Fibroblast of skin of abdomen (primary cell): ENCODE measurements around the gene ZNF280B.
"Not testable (repeated sequence)": the region's sequence is repeated elsewhere in the genome, so short reads cannot be mapped to it uniquely, and the experiment has no call there.

Experiments used
- DNase-seq: peaks from one replicate; pipeline ENCODE4 v3.0.0-alpha.2; 2013

The ZNF280B gene

DNA sequence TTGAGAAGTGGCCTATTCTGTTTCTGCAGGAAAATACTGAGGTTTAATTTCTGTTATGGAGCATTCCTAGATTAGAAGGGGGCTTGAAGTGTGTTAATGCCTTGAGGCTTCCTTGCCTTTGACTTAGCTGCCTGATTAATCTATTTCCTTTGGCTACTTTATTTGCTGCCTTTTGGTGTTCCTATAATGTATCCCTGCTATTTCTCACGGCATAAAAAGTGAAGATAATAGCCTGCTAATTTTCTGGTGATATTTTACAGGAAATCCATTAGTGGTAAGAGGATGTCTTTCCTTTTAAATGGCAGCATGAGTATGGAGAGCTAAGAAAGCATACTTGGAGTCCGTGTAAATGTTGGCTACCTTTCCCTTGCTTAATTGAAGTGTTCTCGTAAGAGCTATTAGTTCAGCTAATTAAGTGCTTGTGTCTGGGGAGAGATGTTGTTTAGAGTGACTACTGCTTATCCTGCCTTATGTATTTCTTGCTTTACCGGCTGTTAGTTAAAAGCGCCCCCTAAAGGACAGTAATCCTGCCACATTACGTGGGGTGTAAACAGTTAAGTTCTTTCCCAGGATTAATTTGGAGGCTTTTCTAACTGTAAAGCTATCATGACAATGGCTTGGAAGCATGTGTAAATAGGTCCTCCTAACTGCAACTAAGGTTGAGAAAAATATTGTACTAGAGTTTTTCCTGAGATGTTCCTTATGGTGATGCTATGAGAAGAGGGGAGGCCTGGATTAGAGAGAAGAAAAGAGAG is 45.6 kb downstream of the ZNF280B start:
- no peak for DNase-seq

DNA sequence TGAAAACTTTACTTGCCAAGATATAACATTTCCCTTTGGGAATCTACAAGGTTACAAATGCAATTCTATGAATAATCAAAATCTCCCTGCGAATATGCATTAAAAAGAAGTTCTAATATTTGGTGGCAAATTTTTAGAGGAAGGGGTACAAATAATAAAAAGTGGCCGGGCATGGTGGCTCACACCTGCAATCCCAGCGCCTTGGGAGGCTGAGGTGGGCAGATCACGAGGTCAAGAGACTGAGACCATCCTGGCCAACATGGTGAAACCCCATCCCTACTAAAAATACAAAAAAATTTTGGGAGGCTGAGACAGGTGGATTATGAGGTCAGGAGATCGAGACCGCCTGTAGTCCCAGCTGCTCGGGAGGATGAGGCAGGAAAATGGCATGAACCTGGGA is 47.0 kb downstream of the ZNF280B start:
- DNase-seq = no peak

DNA sequence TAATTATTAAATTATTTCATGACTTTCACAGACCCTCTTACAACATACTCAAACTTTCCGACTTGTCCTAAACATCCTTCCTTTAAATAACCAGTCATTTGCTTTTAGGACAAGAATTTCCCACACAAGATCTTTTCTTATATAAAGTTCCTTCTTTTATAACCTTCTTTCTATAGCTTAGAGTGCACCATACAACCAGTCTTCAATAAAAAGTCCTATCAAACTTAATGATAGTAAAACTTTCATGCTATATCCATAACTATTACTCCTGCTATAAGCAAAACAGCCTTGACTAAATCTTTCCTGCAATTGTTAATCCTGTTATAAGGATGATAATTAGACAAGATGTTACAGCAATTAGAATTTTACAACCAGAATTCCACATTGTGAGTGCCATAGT is 47.4 kb downstream of the ZNF280B start:
- no peak for DNase-seq

DNA sequence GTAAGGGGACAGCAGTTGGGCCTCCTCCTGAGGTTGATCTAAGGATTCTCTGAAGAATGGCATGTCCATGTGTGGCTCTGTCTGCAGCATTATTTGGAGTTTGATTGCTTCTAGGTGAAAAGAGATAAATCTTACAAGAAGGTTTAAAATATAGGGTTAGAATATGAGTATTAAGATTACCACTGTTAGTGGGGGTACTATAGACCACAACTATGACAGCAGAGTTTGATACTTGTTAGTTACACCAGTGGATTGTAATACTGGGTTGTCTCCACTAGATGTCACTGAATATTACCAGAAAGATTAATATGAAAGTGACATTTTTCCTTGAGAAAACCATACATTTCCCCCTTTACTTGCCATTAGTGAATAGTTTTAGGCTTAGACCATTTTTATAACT is 47.9 kb downstream of the ZNF280B start:
- no peak for DNase-seq

DNA sequence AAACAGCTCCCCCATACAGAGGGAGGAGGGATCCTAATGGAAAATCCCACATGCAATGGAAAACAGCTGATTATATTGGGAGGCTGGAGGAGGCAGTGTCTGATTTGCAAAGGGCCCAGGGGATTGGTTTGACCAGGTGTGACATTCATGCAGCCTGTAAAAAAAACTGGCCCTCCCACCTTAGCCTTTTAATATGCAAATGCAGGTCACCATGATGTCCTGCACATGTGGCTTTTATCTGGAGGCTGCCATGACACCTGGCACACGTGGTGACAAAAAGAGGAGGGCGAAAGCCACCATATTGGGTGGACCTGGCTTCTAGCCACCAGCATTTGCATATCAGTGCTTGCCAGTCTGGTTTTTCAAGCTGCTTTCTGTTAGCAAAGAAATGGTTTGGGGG is 48.5 kb downstream of the ZNF280B start:
- DNase-seq = no peak

DNA sequence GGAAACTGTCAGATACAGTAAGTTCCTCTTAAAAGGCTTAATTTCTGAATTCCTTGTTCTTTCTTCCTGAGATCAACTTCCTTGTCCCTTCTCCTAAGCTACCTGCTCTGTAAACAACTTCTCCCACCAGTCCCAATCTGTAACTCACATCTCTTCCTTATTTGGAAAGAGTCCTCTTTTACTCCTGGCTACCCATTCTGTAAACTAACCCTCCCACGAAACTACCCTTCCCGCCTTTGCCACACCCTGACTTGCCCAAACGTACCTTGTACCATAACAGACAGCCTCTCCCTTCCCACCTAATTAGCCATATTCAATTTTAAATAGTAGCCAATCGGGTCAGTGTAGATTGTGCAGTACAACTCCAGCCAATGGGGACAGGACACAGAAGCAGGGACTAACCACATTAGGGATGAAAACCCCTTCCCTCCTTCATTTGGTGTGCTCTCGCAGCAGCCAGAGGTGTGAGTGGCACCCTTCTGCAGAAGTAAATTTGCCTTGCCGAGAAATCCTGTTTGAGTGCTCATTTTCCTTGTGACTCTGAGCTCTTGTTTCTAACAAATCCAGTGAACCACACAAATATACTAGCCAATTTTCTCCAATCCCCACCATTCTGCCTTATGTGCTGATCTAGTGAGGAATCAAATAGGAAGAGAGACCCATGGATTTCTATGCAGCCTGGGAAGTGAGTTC is 49.5 kb downstream of the ZNF280B start:
- DNase-seq = no peak

DNA sequence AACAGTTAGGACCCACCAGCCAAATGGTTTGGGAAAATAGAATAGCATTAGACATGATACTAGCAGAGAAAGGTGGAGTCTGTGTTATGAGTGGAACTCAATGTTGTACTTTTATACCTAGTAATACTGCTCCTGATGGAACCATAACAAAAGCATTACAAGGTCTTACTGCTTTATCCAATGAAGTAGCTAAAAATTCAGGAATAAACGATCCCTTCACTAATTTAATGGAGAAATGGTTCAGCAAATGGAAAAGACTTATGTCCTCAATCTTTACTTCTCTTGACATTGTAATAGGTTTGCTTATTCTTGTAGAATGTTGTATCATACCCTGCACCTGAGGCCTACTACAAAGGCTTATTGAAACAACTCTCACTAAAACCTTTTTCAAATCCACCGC is 50.2 kb downstream of the ZNF280B start:
- DNase-seq = no peak

DNA sequence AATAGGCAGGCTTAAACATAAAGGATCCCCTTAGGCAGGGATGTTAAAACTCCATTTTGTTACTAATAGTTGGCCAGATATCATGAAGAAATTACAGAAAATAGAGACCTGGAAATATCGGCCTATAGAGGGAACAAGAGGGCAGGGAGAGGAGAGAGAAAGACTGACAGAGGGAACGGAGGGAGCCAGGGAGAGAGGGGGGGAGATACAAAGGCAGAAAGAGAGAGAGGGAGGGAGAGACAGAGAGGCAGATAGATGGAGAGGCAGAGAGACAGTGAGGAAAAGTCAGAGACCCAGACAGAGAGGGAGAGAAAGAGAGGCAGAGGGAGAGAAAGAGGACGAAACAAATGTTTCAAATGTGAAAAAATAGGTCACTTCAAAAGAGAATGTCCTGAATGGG is 53.5 kb downstream of the ZNF280B start:
- no peak for DNase-seq

DNA sequence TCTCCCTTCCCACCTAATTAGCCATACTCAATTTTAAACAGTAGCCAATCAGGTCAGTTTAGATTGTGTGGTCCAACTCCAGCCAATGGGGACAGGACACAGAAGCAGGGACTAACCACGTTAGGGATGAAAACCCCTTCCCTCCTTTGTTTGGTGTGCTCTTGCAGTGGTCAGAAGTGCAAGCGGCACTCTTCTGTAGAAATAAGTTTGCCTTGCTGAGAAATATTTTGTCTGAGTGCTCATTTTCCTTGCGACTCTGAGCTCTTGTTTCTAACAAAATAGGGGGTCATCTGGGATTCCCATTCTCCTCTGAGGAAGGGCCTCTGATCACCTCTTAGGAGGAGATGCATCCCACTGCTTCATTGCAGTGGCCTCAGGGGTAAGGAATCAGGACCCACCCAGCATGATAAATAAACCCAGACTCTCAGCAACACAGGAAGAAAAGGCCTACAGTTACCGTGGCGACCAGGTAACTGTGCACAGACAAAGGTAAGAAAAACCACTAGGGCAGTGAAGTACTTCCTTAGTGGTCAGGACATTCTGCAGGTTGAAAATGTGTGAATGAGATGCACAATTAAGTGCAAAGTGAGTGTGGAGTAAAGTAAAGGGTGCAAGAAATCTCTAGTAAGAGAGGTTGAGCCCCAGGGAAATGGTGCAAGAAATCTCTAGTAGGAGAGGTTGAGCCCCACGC is 55.4 kb downstream of the ZNF280B start:
- no peak for DNase-seq

DNA sequence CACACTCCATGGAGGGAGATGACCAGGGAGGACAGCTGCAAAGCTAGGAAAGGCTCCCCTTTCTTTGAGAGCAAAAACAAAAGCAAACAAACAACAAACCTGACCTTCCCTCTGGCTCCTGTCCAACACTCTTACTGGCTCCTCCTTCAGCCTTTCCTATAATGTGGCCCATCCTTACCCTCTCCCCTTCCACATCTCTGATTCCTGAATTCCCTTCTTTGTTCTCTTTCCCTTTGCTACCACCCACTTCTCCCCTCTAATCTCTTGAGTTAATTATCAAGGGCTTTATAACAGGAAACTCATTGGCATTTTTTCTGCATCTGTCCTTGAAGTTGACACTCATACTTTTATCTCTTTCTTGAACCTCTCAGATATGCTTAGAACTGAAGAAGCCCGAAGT is 56.3 kb downstream of the ZNF280B start:
- no peak for DNase-seq

DNA sequence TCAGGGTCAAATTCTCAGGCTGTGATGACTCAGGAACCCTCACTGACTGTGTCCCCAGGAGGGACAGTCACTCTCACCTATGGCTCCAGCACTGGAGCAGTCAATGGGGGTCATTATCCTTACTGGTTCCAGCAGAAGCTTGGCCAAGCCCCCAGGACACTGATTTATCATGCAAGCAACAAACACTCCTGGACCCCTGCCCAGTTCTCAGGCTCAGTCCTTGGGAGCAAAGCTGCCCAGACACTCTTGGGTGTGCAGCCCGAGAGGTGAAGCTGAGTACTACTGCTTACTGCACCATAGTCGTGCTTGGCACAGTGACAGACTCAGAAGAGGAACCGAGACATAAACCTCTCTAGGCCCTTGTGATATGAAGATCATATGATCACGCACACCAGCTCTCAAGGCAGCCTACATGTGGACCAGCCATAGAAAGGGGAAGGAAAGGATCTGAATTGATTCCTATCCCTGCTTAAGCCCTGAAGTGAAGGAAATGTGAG is 58.2 kb downstream of the ZNF280B start:
- DNase-seq = no peak

DNA sequence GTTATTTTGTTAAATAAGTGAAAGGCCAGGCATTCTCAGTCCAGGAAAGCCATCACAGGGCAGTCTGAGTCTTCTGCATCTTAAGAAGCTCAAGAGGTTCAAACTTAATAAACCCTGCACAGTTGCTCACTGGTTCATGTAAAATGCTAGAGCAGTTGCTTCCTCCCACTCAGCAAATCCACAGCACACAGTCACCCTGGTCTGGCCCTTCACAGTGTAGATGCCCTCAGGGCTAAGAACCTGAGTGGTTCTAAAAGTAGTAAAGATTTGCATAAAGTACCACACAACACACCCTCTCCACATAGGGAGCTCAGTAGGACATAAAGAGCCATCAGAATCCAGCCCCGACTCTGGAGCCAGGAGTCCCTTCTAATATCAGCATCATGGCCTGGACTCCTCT is 58.7 kb downstream of the ZNF280B start:
- no peak for DNase-seq

DNA sequence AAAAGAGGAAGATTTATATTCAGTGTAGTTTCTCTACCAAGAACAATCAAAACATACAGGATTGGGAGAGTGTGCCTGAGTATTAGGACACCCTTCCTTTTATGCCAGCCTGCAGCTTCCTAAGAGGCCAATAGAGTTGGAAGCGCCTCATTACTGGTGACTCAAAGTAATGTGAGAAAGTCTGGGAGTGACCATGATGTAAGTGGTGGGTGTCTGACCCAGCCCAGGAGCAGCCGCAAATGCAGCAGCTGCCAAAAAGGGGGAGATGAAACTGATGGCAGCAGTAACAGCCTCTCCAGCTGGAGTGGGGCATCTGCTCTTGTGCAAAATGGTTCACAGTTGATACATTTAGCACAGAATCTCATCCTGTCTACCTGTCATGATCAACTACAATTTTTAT is 62.0 kb downstream of the ZNF280B start:
- no peak for DNase-seq

DNA sequence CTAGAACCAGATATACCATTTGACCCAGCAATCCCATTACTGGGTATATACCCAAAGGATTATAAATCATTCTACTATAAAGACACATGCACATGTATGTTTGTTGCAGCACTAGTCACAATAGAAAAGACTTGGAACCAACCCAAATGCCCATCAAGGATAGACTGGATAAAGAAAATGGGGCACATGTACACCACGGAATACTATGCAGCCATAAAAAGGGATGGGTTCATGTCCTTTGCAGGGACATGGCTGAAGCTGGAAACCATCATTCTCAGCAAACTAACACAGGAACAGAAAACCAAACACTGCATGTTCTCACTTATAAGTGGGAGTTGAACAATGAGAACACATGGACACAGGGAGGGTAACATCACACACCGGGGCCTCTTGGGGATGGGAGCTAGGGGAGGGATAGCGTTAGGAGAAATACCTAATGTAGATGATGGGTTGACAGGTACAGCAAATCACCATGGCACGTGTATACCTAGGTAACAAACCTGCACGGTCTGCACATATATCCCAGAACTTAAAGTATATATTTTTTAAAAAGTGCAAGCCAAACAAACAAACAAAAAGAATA is 64.4 kb downstream of the ZNF280B start:
- DNase-seq = not testable (repeated sequence)

DNA sequence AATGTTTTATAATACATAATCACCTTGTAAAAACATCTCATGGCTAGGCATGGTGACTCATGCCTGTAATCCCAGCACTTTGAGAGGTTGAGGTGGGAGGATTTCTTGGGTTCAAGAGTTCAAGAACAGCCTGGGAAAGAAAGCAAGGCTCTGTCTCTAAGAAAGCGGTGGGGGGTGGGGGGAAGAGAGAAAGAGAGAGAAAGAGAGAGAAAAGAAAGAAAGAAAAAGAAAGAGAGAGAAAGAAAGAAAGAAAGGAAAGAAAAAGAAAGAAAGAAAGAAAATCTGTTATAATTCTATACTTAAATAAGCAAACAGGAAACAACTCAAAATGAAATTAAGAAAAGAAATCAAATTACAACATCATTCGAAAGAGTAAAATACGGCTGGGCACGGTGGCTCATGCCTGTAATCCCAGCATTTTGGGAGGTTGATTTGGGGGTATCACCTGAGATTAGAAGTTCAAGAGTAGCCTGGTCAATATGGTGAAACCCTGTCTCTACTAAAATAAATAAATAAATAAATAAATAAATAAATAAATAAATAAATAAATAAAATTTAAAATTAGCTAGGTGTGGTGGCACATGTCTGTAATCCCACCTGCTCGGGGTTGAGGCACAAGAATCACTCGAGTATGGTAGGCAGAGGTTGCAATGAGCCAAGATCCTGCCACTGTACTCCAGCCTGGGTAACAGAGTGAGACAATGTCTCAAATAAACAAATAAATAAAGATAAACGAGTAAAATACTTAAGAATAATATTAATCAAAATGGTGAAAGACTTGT is 65.4 kb downstream of the ZNF280B start:
- no peak for DNase-seq

DNA sequence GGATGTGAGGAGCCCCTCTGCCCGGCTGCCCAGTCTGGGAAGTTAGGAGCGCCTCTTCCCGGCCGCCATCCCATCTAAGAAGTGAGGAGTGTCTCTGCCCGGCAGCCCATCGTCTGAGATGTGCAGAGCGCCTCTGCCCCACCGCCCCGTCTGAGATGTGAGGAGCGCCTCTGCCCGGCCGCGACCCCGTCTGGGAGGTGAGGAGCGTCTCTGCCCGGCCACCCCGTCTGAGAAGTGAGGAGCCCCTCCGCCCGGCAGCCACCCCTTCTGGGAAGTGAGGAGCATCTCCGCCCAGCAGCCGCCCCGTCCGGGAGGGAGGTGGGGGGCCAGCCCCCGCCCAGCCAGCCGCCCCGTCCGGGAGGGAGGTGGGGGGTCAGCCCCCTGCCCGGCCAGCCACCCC is 66.9 kb downstream of the ZNF280B start:
- DNase-seq = not testable (repeated sequence)

DNA sequence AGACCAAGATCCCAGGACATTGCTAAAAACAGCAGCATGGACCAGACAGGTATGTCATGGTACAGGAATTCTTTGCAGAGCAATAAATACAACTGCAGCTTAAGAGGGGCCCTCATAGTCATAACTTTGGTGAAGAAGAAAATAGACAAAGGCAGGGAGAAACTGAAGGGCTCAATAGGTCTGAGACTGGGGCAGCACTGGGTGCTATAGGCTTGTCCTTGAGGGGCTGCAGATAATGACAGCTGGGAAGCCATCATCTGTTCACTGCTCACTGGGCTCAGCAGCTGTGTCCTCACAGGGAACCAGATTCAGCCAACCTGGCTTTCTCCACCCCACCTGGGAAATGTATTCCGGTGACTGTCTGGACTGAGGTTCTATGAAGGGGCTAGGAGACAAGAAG is 68.4 kb downstream of the ZNF280B start:
- DNase-seq = no peak
